ENCODE results near the gene FAM53B. TPM values are rescaled to one million over a fixed set of nuclear protein-coding genes. Genes with fewer than 3 reads are reported as not detected.

The FAM53B gene
- total and polyA plus RNA-seq, 5 donors = 34.6 to 58.3 (median 49.5) TPM

GRCh38 chr10:124683814-124684213 lies 60.4 kb downstream of the FAM53B start:
- Histone ChIP-seq H3K4me1 (ENCODE audit: control insufficient read depth, insufficient read depth, low read length) (peaks cover 33% of the 10 kb centered on the region), H3K4me3 (ENCODE audit: low read length) (no peak overlapping the region), H3K27ac (ENCODE audit: low read length) (peak overlapping the region; percentile 33), H3K27me3 (ENCODE audit: control insufficient read depth, insufficient read depth) (no peaks in the 10 kb centered on the region), H3K9me3 (ENCODE audit: control insufficient read depth, low read length) (no peaks in the 10 kb centered on the region)
- 38% methylated on average over 5 of the region's 5 CpGs for WGBS
- peak in 2 of 3 donors; percentile 30 to 46 for DNase-seq
- no peak for ATAC-seq
- intact Hi-C loops (cut with DNase I) = loop anchor here in 3 of 4 donors (10.0 kb wide), 1 partner anchor 51 kb away; no protein-coding TSS in a partner anchor

DNA sequence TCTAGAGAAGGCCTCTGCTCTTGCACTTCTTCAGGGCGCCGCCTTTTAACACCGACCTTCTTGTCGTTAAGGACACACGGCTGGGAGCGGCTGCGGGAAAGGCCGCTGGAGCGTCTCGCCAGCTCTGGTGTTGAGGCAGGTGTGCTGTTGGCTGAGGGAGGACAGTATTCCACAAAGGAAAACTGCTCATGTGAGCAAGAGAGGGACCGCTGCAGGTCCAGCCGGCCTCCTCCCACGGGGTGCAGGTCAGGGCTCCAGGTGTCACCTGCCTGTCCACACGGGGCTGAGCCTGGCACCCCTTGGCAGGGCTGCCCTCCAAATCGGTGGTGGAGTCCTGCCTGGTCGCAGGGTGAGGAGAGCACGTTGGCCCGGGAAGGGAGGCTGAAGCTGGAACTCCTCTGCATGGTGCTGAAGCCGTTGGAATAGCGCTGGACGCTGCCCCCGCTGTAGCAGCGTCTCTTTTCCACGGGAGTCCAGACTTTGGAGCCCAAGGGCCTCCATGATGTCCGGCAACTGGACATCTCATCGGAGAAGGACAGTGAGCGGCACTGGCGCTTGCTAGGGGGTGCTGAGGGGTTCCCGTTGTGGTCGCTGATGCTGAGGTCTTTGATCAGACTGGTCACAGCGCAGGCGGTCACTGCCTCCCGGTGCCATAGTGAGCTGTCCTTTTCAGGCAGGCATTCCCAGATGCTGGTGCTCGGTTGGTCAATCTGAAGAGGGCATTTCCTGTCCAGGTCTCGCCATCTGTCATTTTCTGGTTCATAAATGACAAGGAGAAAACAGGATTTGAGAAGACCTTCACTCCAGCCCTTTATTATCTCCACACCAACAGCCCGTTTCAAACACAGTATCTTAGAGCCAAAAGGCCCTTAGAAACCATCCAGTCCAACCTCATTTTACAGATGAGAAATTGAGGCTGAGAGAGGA lies 62.3 kb downstream of the FAM53B start:
- intact Hi-C loops (cut with DNase I) = loop anchor here in 3 of 4 donors (10.0 kb wide), 1 partner anchor 53 kb away; no protein-coding TSS in a partner anchor
- DNase-seq = peak in 2 of 3 donors; percentile 6 to 57
- 94% methylated on average over 36 of the region's 36 CpGs for WGBS

DNA sequence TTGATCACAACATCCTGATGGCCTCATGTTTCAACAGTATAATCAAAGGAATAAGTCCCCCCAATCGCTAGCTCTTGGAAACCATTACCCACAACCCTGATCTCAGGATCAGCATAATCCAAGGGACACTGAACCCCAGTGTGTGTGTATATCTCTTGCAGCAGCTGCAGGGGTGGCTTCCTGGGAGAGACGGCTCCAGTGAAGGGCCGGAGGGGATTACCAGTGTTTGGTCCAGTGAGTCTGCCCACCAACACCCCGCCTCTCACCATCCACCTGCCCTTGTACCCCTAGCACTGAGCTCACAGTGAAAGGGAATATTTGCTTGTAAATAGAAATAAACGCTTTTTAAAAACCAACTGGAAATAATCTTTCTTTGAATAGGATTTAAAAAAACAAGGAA lies 63.1 kb downstream of the FAM53B start:
- H3K9me3 ChIP-seq (ENCODE audit: control insufficient read depth, low read length) = no peaks in the 10 kb centered on the region
- H3K27ac ChIP-seq (ENCODE audit: low read length) = no peak overlapping the region
- no peaks in the 10 kb centered on the region for H3K27me3 ChIP-seq (ENCODE audit: control insufficient read depth, insufficient read depth)
- intact Hi-C loops (cut with DNase I) = loop anchor here in 3 of 4 donors (10.0 kb wide), 1 partner anchor 54 kb away; no protein-coding TSS in a partner anchor
- ATAC-seq = no peak
- H3K4me1 ChIP-seq (ENCODE audit: control insufficient read depth, insufficient read depth, low read length) = peaks cover 47% of the 10 kb centered on the region
- peak in 2 of 3 donors; percentile 1 to 14 for DNase-seq
- WGBS = 87% methylated on average over 5 of the region's 5 CpGs
- H3K4me3 ChIP-seq (ENCODE audit: low read length) = no peak overlapping the region

More for the DNA sequence above, 62.3 kb downstream of the FAM53B start:
- no peaks in the 10 kb centered on the region for H3K27me3 ChIP-seq (ENCODE audit: control insufficient read depth, insufficient read depth)
- H3K4me3 ChIP-seq (ENCODE audit: low read length) = no peak overlapping the region
- no peak for ATAC-seq
- no peaks in the 10 kb centered on the region for H3K9me3 ChIP-seq (ENCODE audit: control insufficient read depth, low read length)
- H3K27ac ChIP-seq (ENCODE audit: low read length) = no peak overlapping the region
- H3K4me1 ChIP-seq (ENCODE audit: control insufficient read depth, insufficient read depth, low read length) = peaks cover 48% of the 10 kb centered on the region

GRCh38 chr10:124680675-124681074 lies 63.5 kb downstream of the FAM53B start:
- Histone ChIP-seq H3K27me3 (ENCODE audit: control insufficient read depth, insufficient read depth) (no peaks in the 10 kb centered on the region), H3K4me3 (ENCODE audit: low read length) (no peak overlapping the region), H3K27ac (ENCODE audit: low read length) (no peak overlapping the region), H3K4me1 (ENCODE audit: control insufficient read depth, insufficient read depth, low read length) (peaks cover 46% of the 10 kb centered on the region), H3K9me3 (ENCODE audit: control insufficient read depth, low read length) (no peaks in the 10 kb centered on the region)
- ATAC-seq (peak; percentile 7 to 25), DNase-seq (peak; percentile 56 to 71 (median 67))
- 49% methylated on average over 7 of the region's 7 CpGs for WGBS
- intact Hi-C loops (cut with DNase I) = loop anchor here in 3 of 4 donors (10.0 kb wide), 1 partner anchor 54 kb away; no protein-coding TSS in a partner anchor

DNA sequence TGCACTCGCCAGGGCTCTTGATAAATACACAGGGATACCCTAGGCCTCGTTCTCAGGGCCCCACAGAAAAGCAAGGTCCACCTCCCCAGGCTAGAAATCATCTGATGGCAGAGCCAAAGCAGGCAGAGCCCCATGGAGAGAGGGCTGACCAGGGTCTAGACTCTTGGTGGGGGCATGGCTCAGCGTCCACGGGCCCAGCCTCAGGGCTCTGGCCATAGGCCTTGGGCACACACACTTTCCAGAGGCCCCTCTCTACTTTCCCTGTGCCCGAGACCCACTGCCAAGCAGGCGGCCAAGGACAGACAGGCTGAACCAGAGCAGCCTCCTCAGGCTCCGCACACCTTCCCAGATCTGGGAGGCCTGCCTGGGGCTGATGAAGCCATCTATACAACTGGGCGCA lies 64.8 kb downstream of the FAM53B start:
- Histone ChIP-seq H3K9me3 (ENCODE audit: control insufficient read depth, low read length) (no peaks in the 10 kb centered on the region), H3K4me3 (ENCODE audit: low read length) (no peak overlapping the region), H3K4me1 (ENCODE audit: control insufficient read depth, insufficient read depth, low read length) (peaks cover 47% of the 10 kb centered on the region), H3K27me3 (ENCODE audit: control insufficient read depth, insufficient read depth) (no peaks in the 10 kb centered on the region), H3K27ac (ENCODE audit: low read length) (peak overlapping the region; percentile 6)
- no peak for ATAC-seq
- DNase-seq = peak in 2 of 3 donors; percentile 9 to 42
- intact Hi-C loops (cut with DNase I) = loop anchor here in 1 of 4 donors (5.0 kb wide), 1 partner anchor 37 kb away; no protein-coding TSS in a partner anchor
- 87% methylated on average over 8 of the region's 8 CpGs for WGBS

GRCh38 chr10:124678557-124679240 lies 65.5 kb downstream of the FAM53B start:
- intact Hi-C loops (cut with DNase I) = loop anchor here in 1 of 4 donors (5.0 kb wide), 1 partner anchor 36 kb away; no protein-coding TSS in a partner anchor
- H3K9me3 ChIP-seq (ENCODE audit: control insufficient read depth, low read length) = no peaks in the 10 kb centered on the region
- DNase-seq (peak in 2 of 3 donors; percentile 15 to 54), ATAC-seq (peak in 1 of 2 donors; percentile 22)
- H3K27me3 ChIP-seq (ENCODE audit: control insufficient read depth, insufficient read depth) = no peaks in the 10 kb centered on the region
- 67% methylated on average over 12 of the region's 12 CpGs for WGBS
- no peak overlapping the region for H3K4me3 ChIP-seq (ENCODE audit: low read length)
- peak overlapping the region; percentile 95 for H3K27ac ChIP-seq (ENCODE audit: low read length)
- H3K4me1 ChIP-seq (ENCODE audit: control insufficient read depth, insufficient read depth, low read length) = peaks cover 51% of the 10 kb centered on the region

DNA sequence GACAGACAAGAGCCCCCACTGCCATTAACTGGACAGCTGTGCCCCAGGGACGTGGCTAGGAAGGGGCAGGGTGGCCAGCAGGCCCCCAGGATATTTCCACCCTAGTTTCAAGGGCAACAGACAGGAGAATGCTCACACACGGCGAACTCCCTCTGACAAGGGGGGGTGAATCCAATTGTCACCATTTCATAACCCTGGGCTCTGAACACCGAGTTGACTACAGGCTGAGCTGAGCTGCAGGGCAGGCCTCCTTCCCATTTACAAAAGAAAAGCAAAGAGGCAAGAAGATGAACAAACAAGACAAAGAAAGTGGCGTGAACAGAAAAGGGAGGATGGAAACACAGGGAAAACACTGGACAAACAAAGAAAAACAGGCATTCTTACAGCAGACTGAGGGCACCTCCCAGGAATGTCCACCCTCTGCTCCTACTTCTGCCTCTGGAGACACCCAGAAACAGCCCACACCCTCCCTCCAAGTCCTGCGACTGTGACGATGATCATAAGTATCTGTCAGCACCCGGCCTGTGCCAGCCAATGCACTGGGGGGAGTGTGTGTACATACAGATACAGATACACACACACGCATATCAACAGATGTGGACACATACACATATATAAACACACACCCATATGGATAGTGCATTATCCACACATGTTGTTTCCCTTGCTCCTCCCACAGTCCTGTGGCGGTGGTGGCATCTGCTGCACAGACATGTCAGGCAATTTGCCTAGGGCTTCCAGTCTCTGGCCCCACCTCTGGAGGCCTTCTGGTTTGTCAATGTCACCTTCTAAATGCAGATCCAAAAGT lies 66.2 kb downstream of the FAM53B start:
- intact Hi-C loops (cut with DNase I) = loop anchor here in 1 of 4 donors (5.0 kb wide), 1 partner anchor 36 kb away; no protein-coding TSS in a partner anchor
- DNase-seq = peak; percentile 68 to 83 (median 83)
- Histone ChIP-seq H3K4me1 (ENCODE audit: control insufficient read depth, insufficient read depth, low read length) (peaks cover 54% of the 10 kb centered on the region), H3K9me3 (ENCODE audit: control insufficient read depth, low read length) (no peaks in the 10 kb centered on the region), H3K27me3 (ENCODE audit: control insufficient read depth, insufficient read depth) (no peaks in the 10 kb centered on the region), H3K27ac (ENCODE audit: low read length) (peak overlapping the region; percentile 95), H3K4me3 (ENCODE audit: low read length) (no peak overlapping the region)
- peak; percentile 79 to 84 for ATAC-seq
- 40% methylated on average over 10 of the region's 10 CpGs for WGBS

DNA sequence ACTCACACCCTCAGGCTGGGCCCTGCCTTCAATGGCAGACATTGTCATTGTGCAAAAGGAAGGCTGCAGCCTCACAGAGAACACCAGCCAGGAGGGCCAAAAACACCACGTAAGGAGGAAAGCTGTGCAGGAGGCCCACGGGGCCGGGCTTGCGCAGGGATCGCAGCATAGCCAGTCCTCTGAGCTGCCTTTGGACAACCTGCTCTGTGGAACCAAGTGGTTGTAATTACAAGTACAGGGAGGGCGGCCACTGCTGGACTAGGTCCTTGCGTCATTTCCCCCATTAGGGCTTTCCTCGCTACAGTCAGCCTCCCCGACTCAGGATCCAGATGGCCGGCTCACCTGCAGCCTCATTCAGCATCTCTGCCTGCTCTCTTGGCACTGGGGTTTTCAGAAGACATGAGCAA lies 66.9 kb downstream of the FAM53B start:
- Histone ChIP-seq H3K9me3 (ENCODE audit: control insufficient read depth, low read length) (no peaks in the 10 kb centered on the region), H3K27ac (ENCODE audit: low read length) (peak overlapping the region; percentile 95), H3K27me3 (ENCODE audit: control insufficient read depth, insufficient read depth) (no peaks in the 10 kb centered on the region), H3K4me1 (ENCODE audit: control insufficient read depth, insufficient read depth, low read length) (peaks cover 60% of the 10 kb centered on the region), H3K4me3 (ENCODE audit: low read length) (no peak overlapping the region)
- DNase-seq (peak; percentile 20 to 65 (median 62)), ATAC-seq (peak; percentile 6 to 7)
- intact Hi-C loops (cut with DNase I) = loop anchor here in 1 of 4 donors (5.0 kb wide), 1 partner anchor 35 kb away; no protein-coding TSS in a partner anchor
- WGBS = 65% methylated on average over 10 of the region's 10 CpGs

GRCh38 chr10:124676416-124677062 lies 67.6 kb downstream of the FAM53B start:
- WGBS = 65% methylated on average over 15 of the region's 15 CpGs
- Histone ChIP-seq H3K9me3 (ENCODE audit: control insufficient read depth, low read length) (no peaks in the 10 kb centered on the region), H3K27me3 (ENCODE audit: control insufficient read depth, insufficient read depth) (no peaks in the 10 kb centered on the region), H3K27ac (ENCODE audit: low read length) (peak overlapping the region; percentile 95), H3K4me1 (ENCODE audit: control insufficient read depth, insufficient read depth, low read length) (peaks cover 66% of the 10 kb centered on the region), H3K4me3 (ENCODE audit: low read length) (no peak overlapping the region)
- intact Hi-C loops (cut with DNase I) = loop anchor here in 1 of 4 donors (5.0 kb wide), 1 partner anchor 34 kb away; no protein-coding TSS in a partner anchor
- DNase-seq (peak; percentile 7 to 59 (median 42)), ATAC-seq (no peak)
